NCI-H345 (cell line): ENCODE measurements around the gene AKAP6.
"Not testable (repeated sequence)": the region's sequence is repeated elsewhere in the genome, so short reads cannot be mapped to it uniquely, and the experiment has no call there.

Experiments used
- DNase-seq: peaks from one replicate; lab custom pipeline; 2025; lab: John Stamatoyannopoulos, UW

AKAP6 gene

DNA sequence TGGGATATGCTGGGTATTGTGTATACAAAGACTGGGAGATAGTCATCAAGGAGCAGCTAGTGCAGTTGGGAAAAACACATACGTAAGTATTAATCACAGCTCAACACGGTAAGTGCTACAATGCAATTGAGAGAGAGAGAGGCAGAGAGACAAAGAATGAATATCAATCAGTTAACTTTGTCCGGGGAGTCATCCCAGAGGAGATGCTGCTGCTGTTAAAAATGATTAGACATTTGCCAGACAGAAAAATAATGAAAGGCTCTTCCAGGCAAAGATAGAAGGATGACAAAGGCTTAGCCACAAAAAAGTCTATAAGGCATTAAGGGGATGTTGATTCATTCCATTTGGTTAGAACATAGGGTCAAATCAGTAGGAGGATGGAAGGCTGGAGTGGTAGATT, 45.1 kb downstream of the AKAP6 start:
- no peak for DNase-seq

- no peak for DNase-seq
These were observed 46.6 kb downstream of the AKAP6 start for GRCh38 chr14:32375663-32376062.

DNA sequence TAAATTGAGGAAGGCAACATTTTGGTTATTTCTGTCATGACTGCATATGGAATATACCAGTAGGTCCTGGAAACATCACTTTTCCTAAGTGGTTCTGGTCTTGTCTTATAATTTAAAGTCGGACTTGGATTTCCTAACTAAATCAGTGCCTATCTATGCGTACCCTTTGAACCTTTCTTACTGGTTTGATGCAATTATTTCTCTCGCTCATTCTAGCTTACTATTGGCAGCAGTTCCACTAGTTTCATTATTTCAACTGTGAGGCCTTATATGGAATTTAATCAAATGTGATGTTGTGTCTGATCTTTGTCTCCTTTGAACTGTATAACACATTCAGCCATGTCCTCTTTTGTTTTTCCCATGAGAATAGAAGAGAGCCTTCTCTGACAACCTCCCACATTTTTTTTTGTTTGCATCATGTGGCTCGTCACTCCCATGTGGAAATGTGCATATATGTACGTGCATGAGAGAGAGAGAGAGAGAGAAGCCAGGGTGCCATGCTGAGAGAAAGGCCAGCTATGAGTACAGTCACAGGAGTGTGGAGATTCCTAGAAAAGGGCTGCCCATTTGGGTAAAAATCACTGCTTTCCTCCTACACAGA, 48.0 kb downstream of the AKAP6 start:
- no peak for DNase-seq

- DNase-seq, result no peak
These were observed 49.2 kb downstream of the AKAP6 start for GRCh38 chr14:32378284-32378683.

GRCh38 chr14:32379447-32379846, 50.3 kb downstream of the AKAP6 start:
- no peak for DNase-seq

GRCh38 chr14:32381869-32382268, 52.8 kb downstream of the AKAP6 start:
- DNase-seq, result no peak

DNA sequence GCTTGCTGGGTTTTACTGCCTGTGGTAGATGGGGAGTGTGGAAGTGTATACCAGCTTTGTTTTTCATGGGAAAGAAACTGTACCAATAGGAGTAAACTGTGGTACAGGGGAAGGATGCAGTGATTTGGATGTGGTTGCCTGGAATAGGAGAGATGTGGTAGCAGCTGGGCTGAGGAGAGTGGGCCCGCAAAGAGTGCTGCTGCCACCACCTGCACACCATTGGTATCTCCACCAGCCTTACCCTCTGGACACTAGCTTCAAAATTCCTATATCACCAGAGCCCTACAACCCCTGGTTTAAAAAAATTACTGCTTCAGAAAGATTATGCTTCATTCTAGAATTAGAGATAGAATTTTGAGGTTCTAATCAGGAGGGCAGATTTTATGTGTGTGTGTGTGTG, 53.6 kb downstream of the AKAP6 start:
- no peak for DNase-seq

DNA sequence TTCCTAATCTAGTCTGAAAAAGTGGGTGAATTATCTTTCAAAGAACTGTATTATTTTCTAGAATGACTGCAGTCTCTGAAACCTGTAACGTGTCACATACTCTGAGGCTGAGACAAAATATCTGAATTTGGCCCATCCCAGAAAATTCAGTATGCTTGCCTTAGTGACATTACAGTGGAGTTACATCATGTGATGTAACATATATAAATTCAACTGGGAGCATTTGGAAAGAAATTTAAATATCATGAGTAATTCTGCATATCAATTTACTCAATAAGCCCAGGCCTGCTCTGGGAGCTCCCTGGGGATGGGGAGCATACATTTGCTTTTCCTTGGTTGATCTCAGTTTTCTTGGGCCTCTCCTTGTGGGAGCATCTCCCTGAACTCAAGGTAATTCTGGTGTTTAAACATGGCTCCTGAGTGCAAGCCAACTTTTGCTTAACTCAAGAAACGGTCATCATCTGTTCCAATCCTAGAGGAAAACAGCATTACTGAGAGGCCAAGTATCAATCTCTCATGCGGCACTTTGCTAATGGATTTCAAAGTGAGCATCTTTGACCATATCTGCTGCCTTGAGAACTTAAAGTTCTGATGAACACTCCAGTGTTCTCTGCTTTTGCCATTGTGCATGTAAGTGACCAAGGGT, 54.4 kb downstream of the AKAP6 start:
- no peak for DNase-seq

GRCh38 chr14:32384464-32384863, 55.4 kb downstream of the AKAP6 start:
- DNase-seq, result no peak

DNA sequence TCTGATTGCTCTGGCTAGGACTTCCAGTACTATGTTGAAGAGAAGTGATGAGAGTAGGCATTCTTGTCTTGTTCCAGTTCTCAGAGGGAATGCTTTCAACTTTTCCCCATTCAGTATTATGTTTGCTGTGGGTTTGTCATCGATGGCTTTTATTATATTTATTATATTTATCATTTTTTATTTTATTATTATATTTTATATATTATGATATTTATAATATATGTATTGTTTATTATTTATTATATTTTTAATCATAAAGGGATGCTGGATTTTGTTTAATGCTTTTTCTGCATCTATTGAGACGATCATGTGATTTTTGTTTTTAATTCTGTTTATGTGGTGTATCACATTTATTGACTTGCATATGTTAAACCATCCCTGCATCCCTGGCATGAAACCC, 58.2 kb downstream of the AKAP6 start:
- not testable (repeated sequence) for DNase-seq

DNA sequence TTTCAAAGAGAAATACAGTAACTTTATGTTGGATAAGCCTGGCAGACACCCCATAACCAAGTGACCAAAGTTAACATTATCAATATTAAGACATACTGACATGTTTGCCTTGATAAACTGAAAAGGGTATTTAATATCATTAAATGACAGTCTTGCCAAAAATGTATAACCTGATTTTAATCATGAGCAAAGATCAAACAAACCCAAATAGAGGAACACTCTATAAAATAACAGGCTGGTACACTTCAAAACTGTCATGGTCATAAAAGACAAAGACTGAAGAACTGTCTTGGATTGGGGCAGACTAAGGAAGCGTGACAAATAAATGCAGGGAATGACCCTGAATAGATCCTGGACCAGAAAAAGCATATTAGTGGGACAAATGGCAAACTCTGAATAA, 64.0 kb downstream of the AKAP6 start:
- DNase-seq, result no peak

GRCh38 chr14:32394038-32394437, 64.9 kb downstream of the AKAP6 start:
- DNase-seq, result no peak

GRCh38 chr14:32396885-32397284, 67.8 kb downstream of the AKAP6 start:
- no peak for DNase-seq

GRCh38 chr14:32397861-32398640, 69.0 kb downstream of the AKAP6 start:
- no peak for DNase-seq

GRCh38 chr14:32399920-32400319, 70.8 kb downstream of the AKAP6 start:
- no peak for DNase-seq

- no peak for DNase-seq
These were observed 71.4 kb downstream of the AKAP6 start for GRCh38 chr14:32400480-32400879.

- no peak for DNase-seq
These were observed 73.9 kb downstream of the AKAP6 start for GRCh38 chr14:32403021-32403420.

DNA sequence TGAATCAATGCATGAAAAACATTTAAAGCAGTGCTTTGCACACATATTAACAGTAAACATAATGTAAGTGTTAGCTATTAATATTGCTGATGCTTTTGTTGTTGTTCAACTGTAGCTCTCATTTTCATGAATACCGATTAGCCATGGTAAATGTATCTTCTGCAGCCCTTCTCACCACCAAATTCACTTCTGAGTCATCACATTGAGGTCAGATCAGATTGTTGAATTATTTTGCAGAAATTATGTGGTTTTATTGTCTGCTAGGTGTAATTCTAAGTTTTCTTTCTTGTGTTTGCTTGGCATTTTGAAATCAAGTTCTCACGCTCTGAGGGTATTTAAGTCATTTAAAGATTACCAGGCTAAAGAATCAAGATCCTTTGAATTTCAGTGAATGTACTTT, 74.6 kb downstream of the AKAP6 start:
- DNase-seq, result no peak

- DNase-seq, result no peak
These were observed 75.9 kb downstream of the AKAP6 start for GRCh38 chr14:32404784-32405573.

DNA sequence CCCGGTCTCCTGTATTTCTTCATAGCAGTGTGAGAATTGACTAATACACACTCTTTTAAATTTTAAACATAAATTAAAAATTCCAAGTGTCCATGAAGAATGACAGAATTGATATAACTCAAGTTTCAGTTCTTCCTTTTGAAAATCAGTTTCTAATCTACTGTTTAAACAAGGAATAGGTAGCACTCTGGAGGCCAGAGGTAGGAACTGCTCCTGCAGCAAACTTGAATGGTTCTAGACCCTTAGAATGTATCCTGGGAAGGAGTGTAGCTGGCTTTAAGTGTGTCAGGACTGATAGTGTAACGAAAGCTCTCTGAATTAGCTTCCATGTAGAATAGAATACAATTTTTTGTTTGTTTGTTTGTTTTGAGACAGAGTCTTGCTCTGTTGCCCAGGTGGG, 76.8 kb downstream of the AKAP6 start:
- no peak for DNase-seq

DNA sequence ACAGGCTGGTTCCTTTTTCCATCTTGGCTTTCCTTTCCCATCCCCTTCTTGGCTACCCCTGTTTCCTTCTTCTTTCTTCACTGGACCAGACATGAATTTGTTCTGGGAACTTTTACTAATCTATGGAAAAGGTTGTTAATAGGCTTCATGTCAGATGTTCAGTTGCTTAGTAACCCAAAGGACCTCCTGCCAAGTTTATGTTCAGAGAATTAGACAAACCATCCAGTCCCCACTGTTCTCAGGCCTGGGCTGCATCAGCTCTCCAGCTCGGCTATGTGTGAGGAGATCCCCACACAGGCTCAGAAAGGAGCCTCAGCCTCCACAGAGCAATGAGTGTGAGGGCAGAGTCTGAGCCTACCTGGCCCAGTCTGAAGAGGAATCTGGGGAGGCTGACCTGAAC, 78.0 kb downstream of the AKAP6 start:
- no peak for DNase-seq

DNA sequence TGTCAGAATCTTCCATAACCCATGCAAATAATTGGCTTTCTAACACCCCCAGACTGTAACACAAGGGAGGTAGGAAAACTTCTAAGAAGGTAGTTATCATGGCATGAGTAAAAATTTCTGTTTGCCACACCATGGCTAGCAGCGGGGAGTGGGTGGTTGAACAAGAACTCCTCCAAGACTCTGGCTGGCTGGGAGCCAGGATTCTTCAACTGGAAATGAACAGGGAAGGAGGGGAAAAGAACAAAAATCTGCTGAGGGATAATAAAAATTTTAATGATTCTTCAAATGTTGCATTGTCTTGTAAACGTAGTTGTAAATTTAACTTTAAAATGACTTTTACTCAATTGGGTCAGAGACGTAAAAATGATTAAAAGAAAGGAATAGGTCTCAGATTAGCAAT, 78.9 kb downstream of the AKAP6 start:
- no peak for DNase-seq

DNA sequence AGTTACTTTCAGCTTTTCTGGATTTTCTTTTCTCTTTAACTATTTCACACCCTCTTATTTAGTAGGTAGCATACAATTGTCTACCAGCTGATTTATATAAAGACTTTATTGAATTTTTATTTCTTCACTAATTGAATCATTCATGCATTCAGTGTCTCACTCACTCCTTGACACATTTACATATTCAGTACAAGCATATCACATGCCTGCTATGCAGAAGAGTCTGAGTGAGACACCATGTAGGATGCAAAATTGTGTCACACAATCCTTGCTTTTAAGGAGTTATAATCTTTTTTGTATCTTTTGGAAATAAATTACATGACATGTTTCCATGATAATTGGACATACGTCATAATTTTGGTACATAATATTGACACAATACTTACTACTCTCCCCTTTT, 83.0 kb downstream of the AKAP6 start:
- DNase-seq, result no peak
